H54 (cell line): ENCODE results near the gene DZANK1.
A peak's percentile ranks its signal among the peaks of the same experiment; 100 is the strongest.

Source experiments
- DNase-seq: peaks from one replicate; pipeline ENCODE4 v3.0.0; 2011; ENCODE audit warnings: low spot score, mixed read lengths; ENCODE audit not compliant: insufficient read length
- FAIRE-seq: peaks from 3 replicates; lab custom pipeline; 2011; peaks lifted over from hg19 to GRCh38; lab: Jason Lieb, UNC
- POLR2A ChIP-seq: IDR thresholded peaks from 2 replicates; pipeline ENCODE4 v1.6.1; 2011; ENCODE audit warnings: low read depth, mild to moderate bottlenecking, low read length

Gene DZANK1

DNA sequence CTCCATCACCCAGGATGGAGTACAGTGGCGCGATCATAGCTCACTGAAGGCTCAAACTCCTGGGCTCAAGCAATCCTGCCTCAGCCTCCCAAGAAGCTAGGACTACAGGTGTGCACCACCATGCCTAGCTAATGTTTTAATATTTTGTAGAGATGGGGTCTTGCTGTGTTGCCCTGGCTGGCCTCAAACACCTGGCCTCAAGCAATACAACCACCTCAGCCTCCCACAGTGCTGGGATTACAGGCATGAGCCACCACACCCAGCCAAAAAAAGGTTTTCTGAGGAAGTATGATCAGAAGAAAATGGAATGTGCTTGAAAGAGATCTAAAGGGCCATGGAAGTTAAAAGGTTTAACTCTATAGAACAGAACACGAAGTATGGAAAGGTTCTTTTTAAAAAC, 21.5 kb upstream of the DZANK1 start:
- no peak for TF ChIP-seq POLR2A
- FAIRE-seq (no peak), DNase-seq (no peak)

- DNase-seq (no peak), FAIRE-seq (no peak)
- no peak for TF ChIP-seq POLR2A
Observed at GRCh38 chr20:18481596-18481995, 14.8 kb upstream of the DZANK1 start.

DNA sequence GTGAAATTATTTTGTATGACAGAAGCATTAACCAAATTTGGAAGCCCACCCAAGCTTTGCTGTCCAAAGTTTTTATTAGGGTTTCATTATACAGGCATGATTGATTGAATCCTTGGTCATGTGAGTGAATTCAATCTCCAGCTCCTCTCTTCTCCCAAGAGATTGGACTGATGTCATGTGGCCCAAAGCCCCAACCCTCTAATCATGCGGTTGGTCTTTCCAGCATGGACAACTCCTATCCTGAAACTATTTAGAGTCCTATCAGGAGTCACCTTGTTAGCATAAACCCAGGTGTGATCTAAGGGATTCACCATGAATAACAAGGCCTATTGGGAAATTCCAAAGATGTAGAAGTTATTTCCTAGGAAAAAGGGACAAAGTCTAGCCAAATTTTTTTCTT, 11.0 kb upstream of the DZANK1 start:
- DNase-seq (no peak), FAIRE-seq (no peak)
- TF ChIP-seq POLR2A = no peak

- FAIRE-seq (no peak), DNase-seq (no peak)
- TF ChIP-seq POLR2A = no peak
Observed at GRCh38 chr20:18477218-18477617, 10.4 kb upstream of the DZANK1 start.

- FAIRE-seq = no peak
- peak; percentile 74 for TF ChIP-seq POLR2A
- peak; percentile 60 for DNase-seq
Observed at GRCh38 chr20:18466574-18466893, 296 bp downstream of the DZANK1 start.

- no peak for TF ChIP-seq POLR2A
- DNase-seq = no peak
- no peak for FAIRE-seq
Observed at GRCh38 chr20:18465536-18466200, 1.2 kb downstream of the DZANK1 start.

DNA sequence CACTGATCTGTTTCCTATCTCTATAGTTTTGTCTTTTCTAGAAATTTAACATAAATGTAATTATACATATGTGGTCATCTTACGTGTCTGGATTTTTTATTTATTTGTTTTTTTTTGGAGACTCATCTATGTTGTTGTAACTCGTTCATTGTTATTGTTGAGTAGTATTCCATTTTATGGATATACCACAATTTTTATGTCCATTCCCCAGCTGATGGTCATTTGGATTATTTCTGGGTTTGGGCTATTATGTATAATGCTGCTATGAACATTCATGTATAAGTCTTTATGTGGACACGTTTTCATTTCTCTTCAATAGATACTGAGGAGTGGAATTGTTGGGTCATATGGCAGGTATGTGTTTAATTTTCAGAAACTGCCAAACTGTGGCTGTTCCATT, 10.2 kb downstream of the DZANK1 start:
- FAIRE-seq = no peak

GRCh38 chr20:18443886-18444285, 22.9 kb downstream of the DZANK1 start:
- DNase-seq = no peak
- no peak for TF ChIP-seq POLR2A
- FAIRE-seq = no peak

More for the DNA sequence above, 10.2 kb downstream of the DZANK1 start:
- TF ChIP-seq POLR2A = no peak
- no peak for DNase-seq

- DNase-seq (no peak), FAIRE-seq (no peak)
- TF ChIP-seq POLR2A = no peak
Observed at GRCh38 chr20:18440403-18440802, 26.4 kb downstream of the DZANK1 start.

DNA sequence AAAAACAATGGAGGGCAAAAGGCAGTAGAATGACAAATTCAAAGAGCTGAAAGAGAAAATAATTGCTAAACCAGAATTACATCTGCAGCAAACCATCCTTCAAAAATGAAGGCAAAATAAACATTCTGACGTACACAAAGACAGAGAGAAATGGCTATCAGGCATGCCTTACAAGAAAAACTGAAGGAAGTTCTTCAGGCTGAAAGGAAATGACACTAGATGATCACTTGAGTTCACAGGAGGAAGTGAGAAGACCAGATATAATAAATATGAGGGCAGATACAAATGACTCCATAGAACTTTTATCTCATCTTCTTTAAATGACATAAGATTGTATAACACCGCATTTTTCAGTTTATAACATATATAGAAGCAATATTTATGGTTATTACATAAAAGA, 30.0 kb downstream of the DZANK1 start:
- TF ChIP-seq POLR2A = no peak
- FAIRE-seq (no peak), DNase-seq (no peak)

DNA sequence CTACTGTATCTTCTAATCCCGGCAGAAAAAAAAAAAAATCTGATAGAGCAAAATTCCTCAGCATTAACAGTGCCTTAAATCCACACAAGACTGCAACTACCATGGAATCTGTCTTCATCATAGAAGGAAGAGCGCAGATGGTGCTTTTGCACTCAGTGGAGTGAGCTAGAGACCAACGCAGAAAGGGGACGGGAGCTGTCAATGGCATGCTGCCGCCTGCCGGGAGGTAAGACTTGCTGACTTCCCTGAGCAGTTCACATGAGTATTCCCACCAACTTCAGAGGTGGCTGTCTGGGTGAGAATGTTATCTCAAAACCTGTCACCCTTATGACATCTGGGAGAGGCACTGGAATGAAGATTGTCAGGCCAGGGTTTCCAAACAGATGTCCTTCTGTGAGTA, 35.6 kb downstream of the DZANK1 start:
- FAIRE-seq = no peak
- TF ChIP-seq POLR2A = no peak

DNA sequence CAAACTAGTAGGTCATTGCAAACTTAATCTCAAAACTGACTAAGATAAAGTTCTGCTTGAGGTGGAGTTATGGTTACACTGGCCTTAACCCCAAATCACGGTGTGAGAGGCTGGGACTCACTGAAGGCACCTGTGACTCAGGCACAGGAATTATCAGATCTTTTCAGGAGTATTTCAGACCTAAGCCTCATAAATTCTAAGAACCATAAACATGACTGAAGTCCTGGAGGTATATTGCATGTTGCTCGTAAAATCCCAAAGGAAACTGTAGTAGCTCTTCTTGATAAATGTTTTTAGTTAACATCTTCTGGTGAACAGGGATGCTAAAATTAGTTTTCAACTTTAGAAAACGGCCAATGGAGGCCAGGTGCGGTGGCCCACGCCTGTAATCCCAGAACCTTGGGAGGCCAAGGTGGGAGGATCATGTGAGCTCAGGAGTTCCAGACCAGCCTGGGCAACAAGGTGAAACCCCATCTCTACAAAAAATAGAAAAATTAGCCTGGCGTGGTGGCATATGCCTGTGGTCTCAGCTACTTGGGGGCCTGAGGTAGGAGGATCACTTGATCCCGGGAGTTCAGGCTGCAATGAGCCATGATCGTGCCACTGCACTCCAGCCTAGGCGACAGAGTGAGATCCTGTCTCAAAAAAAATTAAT, 36.5 kb downstream of the DZANK1 start:
- no peak for FAIRE-seq
- no peak for DNase-seq
- TF ChIP-seq POLR2A = no peak

More for the DNA sequence above, 35.6 kb downstream of the DZANK1 start:
- DNase-seq = no peak

DNA sequence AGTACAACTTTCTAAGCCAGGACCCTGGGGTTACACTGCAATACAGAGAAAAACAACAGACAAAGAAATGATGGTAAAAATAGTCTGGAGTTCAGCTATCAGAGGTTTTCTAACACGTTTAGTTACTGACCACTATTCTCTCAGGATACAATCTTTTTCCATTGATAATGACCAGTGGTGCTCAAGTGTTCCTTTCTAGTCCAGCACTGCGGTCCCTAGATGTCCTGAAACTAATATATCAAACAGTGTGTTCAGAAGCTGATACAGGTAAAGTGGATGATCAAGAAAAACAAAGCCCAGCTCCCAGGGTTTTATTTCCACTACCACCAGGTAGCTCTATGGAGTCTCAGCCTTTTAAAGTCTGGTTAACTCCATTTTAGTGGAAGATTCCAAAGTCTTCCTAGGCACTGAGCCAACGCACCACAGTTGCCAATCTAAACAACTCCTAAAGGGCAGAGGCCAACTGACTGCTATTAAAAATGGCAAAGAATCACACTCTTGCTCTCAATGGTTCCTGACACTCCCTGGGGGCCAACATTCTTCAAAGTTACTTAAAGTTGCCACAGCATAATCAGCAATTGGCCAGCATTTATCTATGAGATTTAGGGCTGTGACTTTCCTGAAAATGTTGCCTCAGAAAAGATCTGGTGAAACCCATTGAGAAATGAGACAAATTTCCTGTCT, 38.2 kb downstream of the DZANK1 start:
- DNase-seq (no peak), FAIRE-seq (no peak)
- TF ChIP-seq POLR2A = no peak

DNA sequence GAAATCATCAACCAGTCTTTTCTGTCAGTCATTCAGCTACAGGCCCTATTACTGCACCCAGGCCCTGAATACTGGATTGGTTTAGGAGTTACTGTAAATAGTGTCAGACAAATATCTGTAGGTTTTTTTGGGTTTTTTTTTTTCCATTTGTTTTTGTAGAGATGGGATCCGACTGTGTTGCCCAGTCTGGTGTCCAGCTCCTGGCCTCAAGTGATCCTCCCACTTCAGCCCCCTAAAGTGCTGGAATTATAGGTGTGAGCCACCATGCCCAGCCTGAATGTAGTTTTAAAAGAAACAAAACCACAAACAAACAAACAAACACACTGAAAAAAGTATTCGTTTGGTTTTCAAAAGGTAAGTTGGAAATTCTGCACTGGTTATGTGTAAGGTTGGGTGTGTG, 39.6 kb downstream of the DZANK1 start:
- no peak for TF ChIP-seq POLR2A
- DNase-seq = no peak
- FAIRE-seq = no peak
